ENCODE results near the gene CTPS1. TPM values are rescaled to one million over a fixed set of nuclear protein-coding genes. Genes with fewer than 3 reads are reported as not detected.

CTPS1 gene
- polyA plus RNA-seq, 1 donor from 2014 or later, result 76.1 TPM

GRCh38 chr1:40951943-40952743 lies 27.4 kb upstream of the CTPS1 start:
- Histone ChIP-seq H3K9me2 (ENCODE audit: insufficient read depth, low read length) (no peaks in the 10 kb centered on the region), H3K9ac (ENCODE audit: low read length) (no peak overlapping the region), H3K4me2 (ENCODE audit: low read length) (no peak overlapping the region), H3K9me3 (ENCODE audit: low read length) (no peaks in the 10 kb centered on the region), H3K36me3 (ENCODE audit: insufficient read depth, low read length) (no peaks in the 10 kb centered on the region), H2AFZ (ENCODE audit: low read depth, low read length) (no peak overlapping the region), H3F3A (ENCODE audit: insufficient read depth, low read length, poor library complexity, severe bottlenecking) (no peaks in the 10 kb centered on the region), H3K27ac (ENCODE audit: low read length) (no peak overlapping the region), H3K4me3 (ENCODE audit: low read length) (no peak overlapping the region), H3K79me2 (replicated peaks; ENCODE audit: insufficient read depth, low read length) (no peaks in the 10 kb centered on the region), H4K20me1 (ENCODE audit: insufficient read depth) (no peaks in the 10 kb centered on the region), H3K27me3 (ENCODE audit: insufficient read depth, low read depth, low read length) (no peaks in the 10 kb centered on the region)
- TF ChIP-seq EP300 (conservative IDR thresholded peaks at IDR 0.05; ENCODE audit: poor library complexity, severe bottlenecking) (no peak), POLR2AphosphoS5 (IDR thresholded peaks at IDR 0.05) (no peak), SMC3 (conservative IDR thresholded peaks at IDR 0.05; ENCODE audit: poor library complexity) (peak; percentile 85), MXI1 (conservative IDR thresholded peaks at IDR 0.05; ENCODE audit: poor library complexity, severe bottlenecking) (peak; percentile 16), RAD21 (conservative IDR thresholded peaks at IDR 0.05) (peak; percentile 85), EZH2 (IDR thresholded peaks at IDR 0.05; ENCODE audit: borderline replicate concordance, insufficient read depth, low read length, poor library complexity, severe bottlenecking) (no peak), CTCF (IDR thresholded peaks at IDR 0.05; ENCODE audit: poor library complexity, severe bottlenecking) (peak; percentile 86), REST (IDR thresholded peaks at IDR 0.05; ENCODE audit: borderline replicate concordance) (no peak), TAF1 (IDR thresholded peaks at IDR 0.05; ENCODE audit: low read depth) (no peak)

GRCh38 chr1:40952744-40953315 lies 26.7 kb upstream of the CTPS1 start:
- Histone ChIP-seq H3K27me3 (ENCODE audit: insufficient read depth, low read depth, low read length) (no peaks in the 10 kb centered on the region), H3K4me2 (ENCODE audit: low read length) (no peak overlapping the region), H3K9me2 (ENCODE audit: insufficient read depth, low read length) (no peaks in the 10 kb centered on the region), H2AFZ (ENCODE audit: low read depth, low read length) (no peak overlapping the region), H3K4me3 (ENCODE audit: low read length) (no peak overlapping the region), H3K79me2 (replicated peaks; ENCODE audit: insufficient read depth, low read length) (no peaks in the 10 kb centered on the region), H3K36me3 (ENCODE audit: insufficient read depth, low read length) (no peaks in the 10 kb centered on the region), H3K9ac (ENCODE audit: low read length) (no peak overlapping the region), H3F3A (ENCODE audit: insufficient read depth, low read length, poor library complexity, severe bottlenecking) (no peaks in the 10 kb centered on the region), H4K20me1 (ENCODE audit: insufficient read depth) (no peaks in the 10 kb centered on the region), H3K9me3 (ENCODE audit: low read length) (no peaks in the 10 kb centered on the region), H3K27ac (ENCODE audit: low read length) (no peak overlapping the region)
- TF ChIP-seq SMC3 (conservative IDR thresholded peaks at IDR 0.05; ENCODE audit: poor library complexity) (peak; percentile 10), RAD21 (conservative IDR thresholded peaks at IDR 0.05) (no peak), POLR2AphosphoS5 (IDR thresholded peaks at IDR 0.05) (no peak), MXI1 (conservative IDR thresholded peaks at IDR 0.05; ENCODE audit: poor library complexity, severe bottlenecking) (no peak), EZH2 (IDR thresholded peaks at IDR 0.05; ENCODE audit: borderline replicate concordance, insufficient read depth, low read length, poor library complexity, severe bottlenecking) (no peak), CTCF (IDR thresholded peaks at IDR 0.05; ENCODE audit: poor library complexity, severe bottlenecking) (peak; percentile 35)
